RPMI7951 (cell line): ENCODE data around the gene THUMPD2. TPM values are rescaled to one million over a fixed set of nuclear protein-coding genes. Genes with fewer than 3 reads are reported as not detected.

Experiments
- DNase-seq: peaks from one replicate; pipeline ENCODE4 v3.0.0-alpha.2; 2012; ENCODE audit warnings: low read depth
- total RNA-seq: library from RNA; depleted of rRNA; stranded (reverse); fragments of >200 nt; shearing (Covaris generic); gene quantifications from 2 replicates; pipeline ENCODE4 v1.2.3, GENCODE V29; 2014

THUMPD2 gene
- total RNA-seq, 1 experiment from 2014 or later, result 6.5 TPM

- no peak for DNase-seq
Measured at GRCh38 chr2:39718483-39718882, 60.6 kb downstream of the THUMPD2 start.

- DNase-seq, result no peak
Measured at GRCh38 chr2:39717067-39717466, 62.0 kb downstream of the THUMPD2 start.

GRCh38 chr2:39715822-39716221 lies 63.2 kb downstream of the THUMPD2 start:
- no peak for DNase-seq

- no peak for DNase-seq
Measured at GRCh38 chr2:39715095-39715494, 64.0 kb downstream of the THUMPD2 start.

GRCh38 chr2:39712953-39713352 lies 66.1 kb downstream of the THUMPD2 start:
- DNase-seq, result no peak

- no peak for DNase-seq
Measured at GRCh38 chr2:39710807-39711206, 68.3 kb downstream of the THUMPD2 start.

- DNase-seq, result no peak
Measured at GRCh38 chr2:39708003-39708402, 71.1 kb downstream of the THUMPD2 start.

GRCh38 chr2:39706945-39707344 lies 72.1 kb downstream of the THUMPD2 start:
- DNase-seq, result no peak

GRCh38 chr2:39706312-39706711 lies 72.7 kb downstream of the THUMPD2 start:
- no peak for DNase-seq

GRCh38 chr2:39705638-39706037 lies 73.4 kb downstream of the THUMPD2 start:
- DNase-seq, result no peak

GRCh38 chr2:39704540-39704939 lies 74.5 kb downstream of the THUMPD2 start:
- no peak for DNase-seq

GRCh38 chr2:39703181-39703872 lies 75.7 kb downstream of the THUMPD2 start:
- no peak for DNase-seq

GRCh38 chr2:39701137-39701536 lies 77.9 kb downstream of the THUMPD2 start:
- no peak for DNase-seq

GRCh38 chr2:39697454-39697853 lies 81.6 kb downstream of the THUMPD2 start:
- no peak for DNase-seq

- DNase-seq, result peak; percentile 63
Measured at GRCh38 chr2:39696838-39697237, 82.2 kb downstream of the THUMPD2 start.

GRCh38 chr2:39696101-39696553 lies 82.9 kb downstream of the THUMPD2 start:
- DNase-seq, result peak; percentile 48

- DNase-seq, result no peak
Measured at GRCh38 chr2:39693245-39693644, 85.8 kb downstream of the THUMPD2 start.

- no peak for DNase-seq
Measured at GRCh38 chr2:39689876-39690275, 89.2 kb downstream of the THUMPD2 start.

GRCh38 chr2:39689272-39689841 lies 89.7 kb downstream of the THUMPD2 start:
- DNase-seq, result no peak

GRCh38 chr2:39688181-39688580 lies 90.9 kb downstream of the THUMPD2 start:
- no peak for DNase-seq

GRCh38 chr2:39686456-39686855 lies 92.6 kb downstream of the THUMPD2 start:
- no peak for DNase-seq
